ENCODE measurements around the gene SGCB.
A peak's percentile ranks its signal among the peaks of the same experiment; 100 is the strongest.

The SGCB gene

DNA sequence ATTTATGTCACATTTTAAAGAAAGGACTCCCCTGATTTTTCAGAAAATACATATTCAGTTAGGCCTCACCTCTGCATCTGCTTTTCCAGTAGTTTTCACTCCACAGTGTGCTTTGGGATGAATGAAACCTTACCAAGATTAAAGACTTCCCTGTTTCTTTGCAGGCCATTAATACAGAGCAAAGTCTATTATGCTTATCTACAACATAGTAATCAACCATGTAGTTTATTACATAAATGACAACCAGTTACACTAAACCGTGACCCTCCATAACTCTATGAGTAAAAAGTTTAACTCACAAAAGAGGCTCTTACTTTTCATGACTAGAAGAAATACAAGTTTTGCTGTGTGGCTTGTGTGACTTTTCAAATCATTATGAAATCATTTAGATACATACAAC lies 20.3 kb downstream of the SGCB start:
- no peak for DNase-seq

DNA sequence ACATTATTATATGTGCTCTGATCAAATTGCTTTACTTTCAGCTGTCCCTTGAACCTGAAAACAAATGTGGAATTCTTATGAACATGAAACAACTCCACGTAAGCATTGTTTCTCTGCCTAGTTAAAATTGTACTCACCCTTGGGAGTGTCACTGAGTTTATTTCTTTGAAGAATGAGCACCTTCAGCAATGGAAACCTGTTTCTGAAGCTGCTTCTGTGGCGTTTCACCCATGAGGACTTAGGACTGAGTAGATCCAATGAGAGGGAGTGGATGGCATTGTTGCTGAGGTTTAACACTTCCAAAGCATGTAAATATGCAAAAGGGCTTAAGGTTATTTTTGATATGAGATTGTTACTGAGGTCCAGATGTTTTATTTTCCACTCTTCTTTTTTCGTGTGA lies 21.1 kb downstream of the SGCB start:
- DNase-seq = no peak

DNA sequence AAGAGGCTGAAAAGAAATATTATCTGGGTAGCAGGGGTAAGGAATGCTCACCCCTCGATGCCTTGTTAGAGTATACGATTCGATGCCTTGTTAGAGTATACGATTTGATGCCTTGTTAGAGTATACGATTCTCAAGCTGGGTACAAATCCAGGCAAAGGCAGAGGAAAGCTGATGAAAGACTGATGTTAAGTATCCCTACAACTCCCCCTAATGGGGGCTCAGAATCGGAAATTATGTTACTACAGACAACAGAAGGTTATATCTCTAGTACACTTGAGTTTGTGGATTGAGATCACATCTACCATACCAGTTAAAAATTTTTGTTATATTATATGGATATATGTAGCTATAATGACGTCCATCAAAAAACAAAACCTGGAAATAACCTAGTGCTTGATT lies 22.7 kb downstream of the SGCB start:
- DNase-seq = peak; percentile 16

DNA sequence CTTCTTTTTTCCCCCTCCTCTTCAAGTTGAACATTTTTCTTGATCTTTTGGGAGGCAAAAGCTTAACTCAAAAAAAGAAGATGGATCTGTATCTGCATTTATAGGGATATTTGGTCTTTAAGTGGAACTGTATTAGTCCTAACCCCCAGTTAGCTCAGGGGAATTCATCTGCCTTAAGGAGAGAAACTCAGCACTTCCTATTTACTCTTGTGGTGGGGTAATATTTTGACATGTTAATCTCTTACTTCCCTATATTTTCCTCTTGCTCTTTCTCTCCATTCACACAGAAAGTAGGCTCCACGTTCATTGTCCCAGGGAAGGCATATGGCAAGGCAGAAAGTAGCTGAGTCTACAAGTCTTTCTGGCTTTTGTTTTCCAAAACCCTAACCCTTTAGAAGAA lies 23.2 kb downstream of the SGCB start:
- no peak for DNase-seq

DNA sequence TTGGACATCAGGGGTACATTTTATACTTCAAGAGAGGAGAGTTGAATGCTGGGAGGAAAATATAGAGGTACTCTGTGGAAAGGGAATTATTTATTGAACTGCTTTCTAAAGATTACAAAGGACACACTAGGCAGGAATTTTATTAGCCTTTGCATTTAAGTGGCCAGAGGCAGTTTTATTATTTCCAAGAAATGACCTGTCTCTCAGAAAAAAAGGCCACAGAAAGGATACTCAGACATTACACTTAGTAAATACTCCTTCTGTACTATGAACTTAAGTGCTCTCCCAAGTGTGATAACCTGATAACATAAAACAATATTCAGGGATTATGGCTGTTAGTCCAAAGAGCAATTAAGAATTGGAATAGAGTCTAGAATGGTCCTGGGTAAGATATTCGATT lies 25.4 kb downstream of the SGCB start:
- no peak for DNase-seq

DNA sequence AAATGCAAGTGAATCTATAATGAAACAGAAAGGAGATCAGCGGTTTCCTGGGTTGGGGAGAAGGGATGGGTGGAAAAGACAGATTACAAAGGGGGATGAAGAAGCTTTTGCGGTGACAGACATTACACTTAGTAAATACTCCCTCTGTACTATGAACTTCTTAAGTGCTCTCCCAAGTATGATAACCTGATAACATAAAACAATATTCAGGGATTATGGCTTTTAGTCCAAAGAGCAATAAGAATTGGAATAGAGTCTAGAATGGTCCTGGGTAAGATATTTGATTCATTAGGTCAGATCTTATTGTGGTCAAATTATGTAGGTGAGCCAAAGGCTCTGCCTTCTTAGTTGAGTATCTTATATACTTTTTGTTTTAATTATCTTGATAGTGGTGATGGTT lies 27.1 kb downstream of the SGCB start:
- no peak for DNase-seq

DNA sequence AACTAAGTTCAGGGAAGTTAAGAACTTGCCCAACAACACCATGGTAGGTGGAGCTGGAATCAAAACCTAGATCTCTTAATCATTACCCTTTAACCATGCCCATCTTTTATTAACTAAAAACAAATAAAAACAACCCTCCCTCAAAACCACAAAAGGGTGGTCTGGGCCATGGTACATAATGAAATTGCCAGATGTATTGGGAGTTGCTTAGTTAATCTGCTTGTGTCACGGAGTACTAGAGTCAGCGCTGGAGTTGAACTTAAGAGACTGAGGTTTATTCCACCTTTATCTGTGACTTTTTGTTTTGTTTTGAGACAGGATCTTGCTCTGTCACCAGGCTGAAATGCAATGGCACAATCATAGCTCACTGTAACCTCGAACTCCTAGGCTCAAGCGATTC lies 31.2 kb downstream of the SGCB start:
- no peak for DNase-seq

DNA sequence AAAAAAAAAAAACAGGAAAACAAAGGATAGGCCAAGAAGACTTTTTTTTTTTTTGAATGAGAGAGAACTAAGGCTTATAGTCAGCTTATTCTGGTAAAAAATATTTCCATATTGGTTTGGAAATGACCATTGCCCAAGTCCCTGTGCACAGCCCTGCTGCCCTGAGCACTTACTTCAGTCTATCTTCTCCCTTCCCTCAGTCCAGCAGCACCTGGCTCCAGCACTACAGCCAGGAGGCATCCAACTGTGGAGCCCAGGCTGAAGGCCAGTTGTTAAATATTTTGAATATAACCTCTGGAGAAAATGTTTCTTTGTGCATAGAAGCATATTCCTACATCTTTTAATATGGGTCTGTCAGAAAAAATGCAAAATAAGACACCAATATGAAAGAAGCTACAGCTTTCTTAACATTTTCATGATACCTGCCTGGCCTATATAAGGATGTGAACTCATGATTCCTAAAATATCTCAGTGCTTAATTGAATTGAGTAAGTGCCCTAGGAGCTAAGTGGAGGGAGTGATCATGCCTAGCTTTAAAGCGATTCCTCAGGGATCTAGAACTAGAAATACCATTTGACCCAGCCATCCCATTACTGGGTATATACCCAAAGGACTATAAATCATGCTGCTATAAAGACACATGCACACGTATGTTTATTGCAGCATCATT lies 32.4 kb downstream of the SGCB start:
- DNase-seq = no peak

DNA sequence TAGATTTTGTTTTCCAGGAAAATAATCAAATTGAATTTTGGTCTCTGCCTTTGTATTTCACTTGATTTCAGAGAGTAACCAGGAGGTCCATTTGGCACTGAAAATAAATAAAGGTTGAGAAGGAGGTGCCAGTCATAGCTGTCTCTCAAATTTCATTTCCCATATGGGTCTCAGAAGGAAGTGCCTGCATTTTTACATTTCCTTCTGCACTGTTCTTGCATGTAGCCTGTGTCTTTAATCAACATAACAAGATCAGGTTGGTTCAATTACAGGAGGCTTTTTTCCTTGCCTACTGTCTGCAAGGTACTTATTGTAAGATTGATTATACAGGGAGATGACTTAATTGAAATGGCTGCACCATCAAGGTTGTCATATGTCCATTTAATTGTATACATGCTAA lies 33.7 kb downstream of the SGCB start:
- no peak for DNase-seq

DNA sequence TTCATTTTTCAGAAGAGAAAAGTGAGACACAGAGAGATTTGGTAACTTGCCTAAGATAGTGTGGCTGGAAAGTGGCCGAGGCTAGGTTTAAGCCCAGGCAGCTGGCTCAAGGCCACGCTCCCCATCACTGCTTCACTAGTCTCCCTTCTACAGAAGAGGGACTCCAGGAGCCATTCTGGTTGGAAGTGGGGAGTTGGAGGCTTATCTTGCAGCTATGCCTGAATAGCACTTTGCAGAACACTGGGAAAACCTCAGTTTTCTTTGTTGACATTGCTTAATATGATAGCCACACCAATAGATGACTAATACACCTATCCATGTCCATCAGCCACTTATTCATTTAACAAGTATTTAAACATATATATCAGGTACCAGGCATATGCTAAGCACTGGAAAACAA lies 36.5 kb downstream of the SGCB start:
- no peak for DNase-seq

DNA sequence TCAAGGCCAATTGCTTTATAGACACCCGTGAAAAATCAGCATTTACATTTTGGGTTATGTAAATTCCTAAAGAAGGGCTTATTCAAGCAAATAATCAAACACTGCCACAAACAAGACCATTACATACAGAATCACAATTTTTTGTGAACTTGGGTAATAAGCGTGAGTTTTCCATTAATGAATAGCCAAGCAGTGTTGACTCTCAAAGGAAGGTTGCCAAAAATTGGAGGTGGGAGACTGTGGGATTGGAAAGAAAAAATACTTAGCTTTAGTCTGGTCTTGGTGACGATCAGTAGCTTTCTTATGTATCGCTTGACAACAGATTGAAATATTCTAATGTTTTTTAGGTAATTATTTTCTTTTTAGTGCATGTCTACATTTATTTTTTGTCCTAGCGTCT lies 38.8 kb downstream of the SGCB start:
- DNase-seq = no peak

DNA sequence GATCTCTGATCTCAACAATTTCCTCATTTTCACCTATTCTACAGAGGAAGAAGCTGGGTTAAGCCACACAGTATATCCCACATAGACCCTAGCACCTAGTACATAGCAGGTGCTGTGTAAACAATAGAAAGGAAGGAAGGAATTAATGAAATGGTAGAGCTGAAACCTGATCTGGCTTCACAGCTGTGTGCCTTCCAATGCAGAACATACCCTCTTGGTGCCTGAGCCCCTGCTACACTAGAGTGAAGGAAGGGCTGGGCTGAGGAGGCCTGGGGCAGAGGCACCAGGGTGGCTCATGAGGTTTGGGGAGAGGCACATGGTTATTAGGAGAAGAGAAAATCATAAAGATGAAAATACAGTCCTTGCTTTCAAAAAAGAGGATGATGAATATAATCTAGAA lies 39.3 kb downstream of the SGCB start:
- DNase-seq = peak; percentile 2

DNA sequence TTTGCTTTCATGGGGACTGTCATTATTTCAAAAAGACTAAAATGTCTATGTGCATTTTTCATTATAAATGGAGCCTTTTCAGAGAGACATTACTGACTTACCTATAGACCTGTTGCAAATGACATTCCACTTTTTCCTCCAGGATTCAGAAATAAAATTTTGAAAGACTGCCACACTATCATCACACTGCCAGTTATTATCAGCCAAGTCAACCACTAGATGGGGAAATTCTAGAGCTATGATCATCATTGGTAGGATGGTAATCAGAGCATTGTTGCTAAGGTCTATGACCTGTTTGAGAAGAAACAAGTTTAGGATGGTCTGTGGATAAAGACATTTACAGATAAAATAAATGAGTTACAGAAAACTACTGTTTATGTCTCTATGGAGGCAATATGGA lies 40.5 kb downstream of the SGCB start:
- DNase-seq = no peak

DNA sequence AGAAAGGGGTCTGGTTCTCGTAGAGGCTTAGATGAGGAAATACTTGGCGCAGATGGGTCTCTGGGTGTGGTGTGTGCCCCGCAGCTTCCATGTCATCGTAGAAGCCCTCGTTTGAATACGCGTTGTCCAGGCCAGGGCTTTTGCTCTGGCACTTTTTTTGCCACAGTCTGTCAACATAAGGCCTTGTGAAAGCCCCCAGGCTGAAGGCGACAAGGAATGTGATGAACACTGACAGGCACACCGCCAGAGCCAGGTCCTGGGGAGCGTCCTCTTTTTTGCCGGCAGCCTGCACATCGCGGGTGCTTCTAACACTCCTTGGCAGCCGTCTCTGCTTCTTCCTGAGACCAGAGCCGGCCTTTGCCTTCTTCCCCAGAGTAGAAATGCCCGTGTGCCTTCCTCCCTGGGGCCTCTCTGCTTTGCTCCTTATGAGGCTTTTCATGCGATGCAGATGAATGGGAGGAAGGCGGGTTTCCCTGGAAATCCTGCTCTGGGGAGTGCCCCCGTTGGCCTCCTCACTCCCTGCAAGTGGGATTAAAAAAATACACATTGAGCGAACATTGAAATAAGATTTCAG lies 42.4 kb downstream of the SGCB start:
- no peak for DNase-seq

All from NCI-H2171 treated with DMSO at 0.1 percent for 48 hours (cell line).